ENCODE data around the gene COMMD7.

DNA sequence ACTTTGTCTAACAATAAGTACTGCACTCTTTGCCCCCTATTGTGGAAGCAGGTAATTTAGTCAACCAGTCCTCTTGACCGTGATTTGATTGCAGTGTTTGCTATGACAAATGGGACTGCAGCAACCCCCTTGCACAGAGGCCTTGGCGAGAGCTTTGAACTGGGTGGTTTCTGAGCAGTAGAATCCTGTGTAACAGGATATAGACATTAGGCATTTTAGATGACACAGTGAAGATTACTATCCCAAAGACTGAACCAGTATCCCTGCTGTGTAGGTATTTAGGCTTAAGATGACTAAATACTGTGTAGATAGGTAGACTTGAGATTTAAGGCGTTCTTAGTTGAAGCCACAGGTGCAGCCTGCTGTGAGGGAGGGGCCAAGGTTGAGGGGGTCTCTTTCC lies 28.8 kb upstream of the COMMD7 start:
- TF ChIP-seq CTCF (IDR thresholded peaks at IDR 0.05) (no peak), POLR2A (IDR thresholded peaks at IDR 0.05) (no peak)
